GM12878 (cell line): Measurements from ENCODE around the gene GNAO1. TPM values are rescaled to one million over a fixed set of nuclear protein-coding genes. Genes with fewer than 3 reads are reported as not detected.

ENCODE experiments used
- ATAC-seq: fragments of 200-7000 bp; cut with Tn5 transposase; 3 replicates; pipeline ENCODE4 v1.9.1; 2020; ENCODE audit warnings: mild to moderate bottlenecking, moderate library complexity
- BruUV-seq: library from RNA; stranded (reverse); fragments of 400-500 nt; replicated peaks from 2 replicates; lab custom pipeline; 2021; lab: Mats Ljungman, UMichigan
- CTCF ChIA-PET: fragments of 300-600 bp; sonication (Branson Sonifier 250); formaldehyde crosslinking; extraction: SDS; loops from one replicate; lab custom pipeline; 2021; ENCODE audit warnings: inconsistent platforms; lab: Yijun Ruan, JAX
- POLR2A ChIA-PET: fragments of 350-600 bp; formaldehyde crosslinking; extraction: SDS; loops from one replicate; lab custom pipeline; 2021; ENCODE audit warnings: inconsistent platforms; lab: Charles Lee
- RAD21 ChIA-PET: fragments of 300-600 bp; sonication (Branson Sonifier 250); formaldehyde crosslinking; loops from one replicate; lab custom pipeline; 2023; ENCODE audit warnings: antibody characterized with exemption; ENCODE audit not compliant: unreplicated experiment; lab: Charles Lee
- SMC1A ChIA-PET: fragments of 300-600 bp; sonication (Branson Sonifier 250); formaldehyde crosslinking; loops from one replicate; lab custom pipeline; 2023; ENCODE audit not compliant: unreplicated experiment, uncharacterized antibody; lab: Charles Lee
- DNase-seq: peaks from one replicate; pipeline ENCODE4 v3.0.0-alpha.2; 2011; ENCODE audit warnings: low read depth, low spot score
- FAIRE-seq: peaks from 3 replicates; lab custom pipeline; 2011; peaks lifted over from hg19 to GRCh38; lab: Jason Lieb, UNC
- H2AFZ ChIP-seq: 2 replicates; pipeline ENCODE4 v1.6.0; 2011; ENCODE audit warnings: low read depth, low read length, control low read depth; ENCODE audit not compliant: control insufficient read depth
- H3K27ac ChIP-seq: 2 replicates; pipeline ENCODE4 v1.5.1; 2011; ENCODE audit warnings: control low read depth; ENCODE audit not compliant: control insufficient read depth, insufficient read depth
- H3K27me3 ChIP-seq, 2 experiments: replicated peaks in 1 of 2; 2 replicates each; pipeline versions ENCODE4 v1.6.0 to v1.6.1; 2011; ENCODE audit warnings: low read length in 1 of 2; ENCODE audit not compliant: control insufficient read depth in 2 of 2, insufficient read depth in 2 of 2
- H3K36me3 ChIP-seq, 2 experiments: 2 replicates each; pipeline ENCODE4 v1.5.1; 2011; ENCODE audit warnings: low read length in 1 of 2; ENCODE audit not compliant: control insufficient read depth in 2 of 2, insufficient read depth in 2 of 2
- H3K4me1 ChIP-seq: 2 replicates; pipeline ENCODE4 v1.6.1; 2011; ENCODE audit warnings: mild to moderate bottlenecking, low read length, moderate library complexity, mixed read lengths; ENCODE audit not compliant: control insufficient read depth, insufficient read depth
- H3K4me2 ChIP-seq: 2 replicates; pipeline ENCODE4 v1.6.0; 2011; ENCODE audit warnings: control low read depth; ENCODE audit not compliant: control insufficient read depth, insufficient read depth
- H3K4me3 ChIP-seq: fragments of 200-600 bp; sonication (generic); 2 replicates; pipeline ENCODE4 v1.5.1; 2016
- H3K79me2 ChIP-seq: 2 replicates; pipeline ENCODE4 v1.6.0; 2011; ENCODE audit warnings: low read length; ENCODE audit not compliant: control insufficient read depth, insufficient read depth
- H3K9ac ChIP-seq: 2 replicates; pipeline ENCODE4 v1.8.0; 2011; ENCODE audit warnings: low read length, control low read depth, mixed read lengths; ENCODE audit not compliant: control insufficient read depth, insufficient read depth
- H3K9me3 ChIP-seq: replicated peaks from 3 replicates; pipeline ENCODE4 v1.5.1; 2011; ENCODE audit warnings: mild to moderate bottlenecking, low read length; ENCODE audit not compliant: control insufficient read depth, insufficient read depth
- H4K20me1 ChIP-seq: 2 replicates; pipeline ENCODE4 v1.6.0; 2011; ENCODE audit not compliant: control insufficient read depth, insufficient read depth
- IRF3 ChIP-seq: fragments of 450-650 bp; IDR thresholded peaks from 2 replicates; pipeline ENCODE4 v1.6.1; 2014; ENCODE audit warnings: mild to moderate bottlenecking
- MTA3 ChIP-seq: IDR thresholded peaks from 2 replicates; pipeline ENCODE4 v1.6.1; 2012; ENCODE audit warnings: low read length, inconsistent platforms, borderline replicate concordance
- WRNIP1 ChIP-seq: IDR thresholded peaks from 2 replicates; pipeline ENCODE4 v1.6.1; 2011; ENCODE audit warnings: low read depth, low read length, improper control_type of control experiment, borderline replicate concordance
- ZNF592 ChIP-seq: fragments of 450-650 bp; IDR thresholded peaks from 2 replicates; pipeline ENCODE4 v1.6.1; 2017; ENCODE audit warnings: mild to moderate bottlenecking, moderate library complexity
- ZZZ3 ChIP-seq: IDR thresholded peaks from 2 replicates; pipeline ENCODE4 v1.6.1; 2011; ENCODE audit warnings: low read depth; ENCODE audit not compliant: control insufficient read depth, insufficient read length
- WGBS: methylation state at CpG from one replicate; pipeline ENCODE4 v1.1.6; 2016; ENCODE audit warnings: low lambda C conversion rate; ENCODE audit not compliant: insufficient replicate concordance, insufficient coverage; ENCODE audit errors: missing lambda C conversion rate; 5-methylcytosine and 5-hydroxymethylcytosine counted together
- in situ Hi-C: fragments of 300-500 bp; cut with MboI; formaldehyde crosslinking; loops from 9 replicates; pipeline ENCODE4 v1.14.3; 2018; ENCODE audit warnings: mixed read lengths
- intact Hi-C: fragments of 100-400 bp; cut with micrococcal nuclease; formaldehyde crosslinking; loops from one replicate; pipeline ENCODE4 v1.14.2; 2022; ENCODE audit not compliant: unreplicated experiment
- polyA plus RNA-seq, 11 experiments: library from polyadenylated mRNA; depleted of rRNA in 4 of 11; unstranded in 6 of 11; stranded (reverse) in 5 of 11; fragments of >200 nt; fragmentation: Nextera tagmentation in 4 of 11; fragmentation: Illumina TruSeq in 1 of 11; extraction: Ambion mirVana in 4 of 11; extraction: Trizol in 1 of 11; gene quantifications; 1 replicate in 1 of 11; 2 replicates in 10 of 11; pipeline versions ENCODE4 v1.2.1 to v1.2.3, GENCODE V29; 2011 to 2016; ENCODE audit warnings: inconsistent platforms in 2 of 11, missing spikeins in 2 of 11, low read depth in 1 of 11
- total RNA-seq, 4 experiments: library from RNA; depleted of rRNA in 3 of 4; stranded (reverse); fragments of >200 nt in 3 of 4; fragmentation: Illumina TruSeq in 1 of 4; extraction: Trizol in 1 of 4; gene quantifications; 2 replicates each; pipeline versions ENCODE4 v1.2.1 to v1.2.3, GENCODE V29; 2013 to 2021
- TF ChIP-seq, protein P1 (sequence below): fragments of 450-650 bp; IDR thresholded peaks from 2 replicates; pipeline ENCODE4 v1.6.1; 2017; ENCODE audit warnings: mild to moderate bottlenecking
- TF ChIP-seq, protein P2 (sequence below): fragments of 450-650 bp; formaldehyde crosslinking; IDR thresholded peaks from 2 replicates; pipeline ENCODE4 v1.5.0; 2022; ENCODE audit warnings: mild to moderate bottlenecking, missing genetic modification characterization

Gene GNAO1
- total and polyA plus RNA-seq, 10 of the 15 experiments (the other 5 are each of a cell fraction or from before 2014, with no cell fraction given) = 0.05 to 0.28 (median 0.14) TPM; not detected in 6

- TF ChIP-seq IRF3 (no peak), MTA3 (no peak)
- TF ChIP-seq, all 136 proteins: peak for 0
Observed at GRCh38 chr16:56352351-56353053, 161.2 kb downstream of the GNAO1 start (continued).

- H4K20me1 ChIP-seq = no peaks in the 10 kb centered on the region
- ChIA-PET POLR2A (no interaction called here), CTCF (no interaction called here), RAD21 (no interaction called here), SMC1A (interaction anchor here (0.6 kb wide), 1 partner anchor 35 kb away, joined by 3 read pairs; no protein-coding TSS in a partner anchor)
- ATAC-seq = no peak
- H3K9ac ChIP-seq = no peak overlapping the region
- DNase-seq = no peak
- H3K9me3 ChIP-seq = no peaks in the 10 kb centered on the region
- no peaks in the 10 kb centered on the region for H3K36me3 ChIP-seq
- no peak for FAIRE-seq
- no peak overlapping the region for H3K4me3 ChIP-seq
- BruUV-seq = no TSS peak
- intact Hi-C loops = no loop called here
- H3K4me2 ChIP-seq = no peak overlapping the region
- H3K27me3 ChIP-seq = no peaks in the 10 kb centered on the region
- WGBS = 44% methylated on average over 14 of the region's 15 CpGs
- in situ Hi-C loops = no loop called here
- no peak overlapping the region for H3K27ac ChIP-seq
- H3K4me1 ChIP-seq = peaks cover 12% of the 10 kb centered on the region
- H2AFZ ChIP-seq = no peak overlapping the region
- H3K79me2 ChIP-seq = no peaks in the 10 kb centered on the region
- TF ChIP-seq, protein P1, sequence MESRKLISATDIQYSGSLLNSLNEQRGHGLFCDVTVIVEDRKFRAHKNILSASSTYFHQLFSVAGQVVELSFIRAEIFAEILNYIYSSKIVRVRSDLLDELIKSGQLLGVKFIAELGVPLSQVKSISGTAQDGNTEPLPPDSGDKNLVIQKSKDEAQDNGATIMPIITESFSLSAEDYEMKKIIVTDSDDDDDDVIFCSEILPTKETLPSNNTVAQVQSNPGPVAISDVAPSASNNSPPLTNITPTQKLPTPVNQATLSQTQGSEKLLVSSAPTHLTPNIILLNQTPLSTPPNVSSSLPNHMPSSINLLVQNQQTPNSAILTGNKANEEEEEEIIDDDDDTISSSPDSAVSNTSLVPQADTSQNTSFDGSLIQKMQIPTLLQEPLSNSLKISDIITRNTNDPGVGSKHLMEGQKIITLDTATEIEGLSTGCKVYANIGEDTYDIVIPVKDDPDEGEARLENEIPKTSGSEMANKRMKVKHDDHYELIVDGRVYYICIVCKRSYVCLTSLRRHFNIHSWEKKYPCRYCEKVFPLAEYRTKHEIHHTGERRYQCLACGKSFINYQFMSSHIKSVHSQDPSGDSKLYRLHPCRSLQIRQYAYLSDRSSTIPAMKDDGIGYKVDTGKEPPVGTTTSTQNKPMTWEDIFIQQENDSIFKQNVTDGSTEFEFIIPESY = no peak
- TF ChIP-seq WRNIP1 = no peak
- TF ChIP-seq, protein P2, sequence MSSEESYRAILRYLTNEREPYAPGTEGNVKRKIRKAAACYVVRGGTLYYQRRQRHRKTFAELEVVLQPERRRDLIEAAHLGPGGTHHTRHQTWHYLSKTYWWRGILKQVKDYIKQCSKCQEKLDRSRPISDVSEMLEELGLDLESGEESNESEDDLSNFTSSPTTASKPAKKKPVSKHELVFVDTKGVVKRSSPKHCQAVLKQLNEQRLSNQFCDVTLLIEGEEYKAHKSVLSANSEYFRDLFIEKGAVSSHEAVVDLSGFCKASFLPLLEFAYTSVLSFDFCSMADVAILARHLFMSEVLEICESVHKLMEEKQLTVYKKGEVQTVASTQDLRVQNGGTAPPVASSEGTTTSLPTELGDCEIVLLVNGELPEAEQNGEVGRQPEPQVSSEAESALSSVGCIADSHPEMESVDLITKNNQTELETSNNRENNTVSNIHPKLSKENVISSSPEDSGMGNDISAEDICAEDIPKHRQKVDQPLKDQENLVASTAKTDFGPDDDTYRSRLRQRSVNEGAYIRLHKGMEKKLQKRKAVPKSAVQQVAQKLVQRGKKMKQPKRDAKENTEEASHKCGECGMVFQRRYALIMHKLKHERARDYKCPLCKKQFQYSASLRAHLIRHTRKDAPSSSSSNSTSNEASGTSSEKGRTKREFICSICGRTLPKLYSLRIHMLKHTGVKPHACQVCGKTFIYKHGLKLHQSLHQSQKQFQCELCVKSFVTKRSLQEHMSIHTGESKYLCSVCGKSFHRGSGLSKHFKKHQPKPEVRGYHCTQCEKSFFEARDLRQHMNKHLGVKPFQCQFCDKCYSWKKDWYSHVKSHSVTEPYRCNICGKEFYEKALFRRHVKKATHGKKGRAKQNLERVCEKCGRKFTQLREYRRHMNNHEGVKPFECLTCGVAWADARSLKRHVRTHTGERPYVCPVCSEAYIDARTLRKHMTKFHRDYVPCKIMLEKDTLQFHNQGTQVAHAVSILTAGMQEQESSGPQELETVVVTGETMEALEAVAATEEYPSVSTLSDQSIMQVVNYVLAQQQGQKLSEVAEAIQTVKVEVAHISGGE = no peak
- no peak for TF ChIP-seq ZNF592
- no peak for TF ChIP-seq ZZZ3
Observed at GRCh38 chr16:56353054-56353921, 162.0 kb downstream of the GNAO1 start.
